ENCODE results near the gene LIN7C.

LIN7C gene

GRCh38 chr11:27507557-27508322 is 1.2 kb upstream of the LIN7C start:
- DNase-seq = no peak

GRCh38 chr11:27505781-27506180 is 788 bp downstream of the LIN7C start:
- DNase-seq = no peak

- no peak for DNase-seq
These were observed 2.4 kb downstream of the LIN7C start for GRCh38 chr11:27504205-27504604.

- DNase-seq = no peak
These were observed 5.5 kb downstream of the LIN7C start for GRCh38 chr11:27501100-27501499.

GRCh38 chr11:27497911-27498310 is 8.7 kb downstream of the LIN7C start:
- no peak for DNase-seq

GRCh38 chr11:27497284-27497866 is 9.2 kb downstream of the LIN7C start:
- DNase-seq = peak; percentile 7

GRCh38 chr11:27496461-27496860 is 10.1 kb downstream of the LIN7C start:
- DNase-seq = no peak

GRCh38 chr11:27495710-27496300 is 10.8 kb downstream of the LIN7C start:
- no peak for DNase-seq

GRCh38 chr11:27489092-27489491 is 17.5 kb downstream of the LIN7C start:
- no peak for DNase-seq

GRCh38 chr11:27487706-27488105 is 18.9 kb downstream of the LIN7C start:
- peak; percentile 71 for DNase-seq

- peak; percentile 58 for DNase-seq
These were observed 20.4 kb downstream of the LIN7C start for GRCh38 chr11:27485930-27486773.

GRCh38 chr11:27482793-27483192 is 23.8 kb downstream of the LIN7C start:
- no peak for DNase-seq

- no peak for DNase-seq
These were observed 24.6 kb downstream of the LIN7C start for GRCh38 chr11:27481992-27482391.

- no peak for DNase-seq
These were observed 28.7 kb downstream of the LIN7C start for GRCh38 chr11:27477831-27478230.

GRCh38 chr11:27477243-27477642 is 29.3 kb downstream of the LIN7C start:
- no peak for DNase-seq

GRCh38 chr11:27475622-27476021 is 30.9 kb downstream of the LIN7C start:
- no peak for DNase-seq

- no peak for DNase-seq
These were observed 33.6 kb downstream of the LIN7C start for GRCh38 chr11:27473017-27473406.

- peak; percentile 98 for DNase-seq
These were observed 34.1 kb downstream of the LIN7C start, which contains the start of gene LGR4 for GRCh38 chr11:27472398-27473016. Gene LGR4, minus strand, starts transcription at chr11:27472790. Its CDS starts 488 bp downstream, at chr11:27472302.

- DNase-seq = peak; percentile 47
These were observed 34.8 kb downstream of the LIN7C start for GRCh38 chr11:27471589-27472397.

- DNase-seq = peak; percentile 5
These were observed 35.6 kb downstream of the LIN7C start for GRCh38 chr11:27470826-27471588.

GRCh38 chr11:27470166-27470565 is 36.4 kb downstream of the LIN7C start:
- no peak for DNase-seq

Measured in NCI-H82 (cell line).